ENCODE data around the gene AZIN2. TPM values are rescaled to one million over a fixed set of nuclear protein-coding genes. Genes with fewer than 3 reads are reported as not detected.

The AZIN2 gene
- total and polyA plus RNA-seq, 2 donors from 2014 or later = 4.9 to 7.5 TPM

DNA sequence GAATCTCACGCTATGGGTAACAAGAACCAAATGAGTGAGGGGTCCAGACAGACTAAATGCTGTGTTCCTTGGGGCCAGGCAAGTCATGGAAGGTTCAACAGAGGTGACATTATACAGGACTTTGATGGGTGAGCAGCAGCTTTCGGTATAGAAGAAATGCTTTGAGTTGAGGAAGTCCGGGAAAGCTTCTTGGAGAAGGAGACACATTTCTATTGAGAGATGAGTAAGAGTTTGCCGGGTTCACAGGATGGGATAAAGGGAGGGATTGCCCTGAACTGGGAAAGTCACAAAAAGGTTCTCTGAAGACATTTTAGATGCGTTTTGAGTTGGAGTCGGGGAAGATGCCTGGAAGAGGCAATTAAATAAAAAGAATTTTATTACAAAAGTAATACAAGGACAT is 580 bp upstream of the AZIN2 start:
- intact Hi-C loops (cut with DNase I) = no loop called here
- Histone ChIP-seq H3K9me3 (ENCODE audit: control insufficient read depth in 2 of 3, insufficient read depth in 1 of 3, low read length in 3 of 3) (no peaks in the 10 kb centered on the region), H3K4me3 (ENCODE audit: low read length in 3 of 3) (peak overlapping the region; percentile 86 to 95 (median 89)), H3K4me1 (ENCODE audit: control insufficient read depth in 2 of 3, insufficient read depth in 2 of 3, low read depth in 1 of 3, low read length in 3 of 3) (peaks cover 0 to 12% (median 12%) of the 10 kb centered on the region in 3 donors), H3K27me3 (ENCODE audit: control insufficient read depth, insufficient read depth, low read length) (no peaks in the 10 kb centered on the region), H3K9ac (ENCODE audit: low read length in 3 of 3) (peak overlapping the region; percentile 75 to 92 (median 83)), H3K27ac (ENCODE audit: low read depth in 2 of 2, low read length in 2 of 2) (no peak overlapping the region), H3K36me3 (ENCODE audit: control insufficient read depth in 2 of 3, insufficient read depth in 3 of 3, low read length in 3 of 3) (no peaks in the 10 kb centered on the region)
- no peak for DNase-seq
- TF ChIP-seq, protein P1, sequence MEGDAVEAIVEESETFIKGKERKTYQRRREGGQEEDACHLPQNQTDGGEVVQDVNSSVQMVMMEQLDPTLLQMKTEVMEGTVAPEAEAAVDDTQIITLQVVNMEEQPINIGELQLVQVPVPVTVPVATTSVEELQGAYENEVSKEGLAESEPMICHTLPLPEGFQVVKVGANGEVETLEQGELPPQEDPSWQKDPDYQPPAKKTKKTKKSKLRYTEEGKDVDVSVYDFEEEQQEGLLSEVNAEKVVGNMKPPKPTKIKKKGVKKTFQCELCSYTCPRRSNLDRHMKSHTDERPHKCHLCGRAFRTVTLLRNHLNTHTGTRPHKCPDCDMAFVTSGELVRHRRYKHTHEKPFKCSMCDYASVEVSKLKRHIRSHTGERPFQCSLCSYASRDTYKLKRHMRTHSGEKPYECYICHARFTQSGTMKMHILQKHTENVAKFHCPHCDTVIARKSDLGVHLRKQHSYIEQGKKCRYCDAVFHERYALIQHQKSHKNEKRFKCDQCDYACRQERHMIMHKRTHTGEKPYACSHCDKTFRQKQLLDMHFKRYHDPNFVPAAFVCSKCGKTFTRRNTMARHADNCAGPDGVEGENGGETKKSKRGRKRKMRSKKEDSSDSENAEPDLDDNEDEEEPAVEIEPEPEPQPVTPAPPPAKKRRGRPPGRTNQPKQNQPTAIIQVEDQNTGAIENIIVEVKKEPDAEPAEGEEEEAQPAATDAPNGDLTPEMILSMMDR (IDR thresholded peaks at IDR 0.05; ENCODE audit: borderline replicate concordance, extremely low read depth, insufficient read depth) = no peak
- no peak for FAIRE-seq

DNA sequence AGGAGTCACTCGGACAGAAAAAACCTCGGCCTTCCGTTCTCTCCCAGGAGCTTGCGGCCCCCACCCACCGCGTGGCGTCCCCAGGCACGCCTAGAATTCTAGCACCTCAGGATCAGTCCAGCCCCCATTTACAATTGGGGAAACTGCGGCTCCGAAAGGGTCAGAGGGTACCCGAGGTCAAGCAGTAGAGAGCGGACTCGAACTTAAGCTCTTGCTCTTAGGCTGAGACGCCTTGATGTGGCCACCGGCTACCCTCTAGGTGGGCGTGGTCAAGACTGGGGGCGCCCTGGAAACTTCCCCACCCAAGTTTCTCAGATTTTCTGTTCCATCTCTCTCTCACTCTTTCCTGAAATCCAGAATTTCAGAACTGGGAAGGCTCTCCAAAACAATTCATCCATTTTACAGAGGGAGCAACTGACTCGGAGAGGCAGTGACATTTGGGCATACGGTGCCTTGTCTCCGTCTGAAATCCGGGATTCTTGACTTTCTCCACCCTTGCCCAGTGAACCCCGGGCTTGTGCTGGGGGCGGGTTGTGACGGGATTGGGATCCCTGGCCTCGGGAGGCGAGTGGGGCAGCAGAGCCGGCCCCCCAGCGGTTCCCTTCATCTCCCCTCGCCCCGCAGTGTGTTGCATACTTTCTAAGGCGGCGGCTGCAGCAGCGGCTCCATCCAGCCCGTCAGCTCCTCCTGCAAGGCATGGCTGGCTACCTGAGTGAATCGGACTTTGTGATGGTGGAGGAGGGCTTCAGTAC is 777 bp downstream of the AZIN2 start:
- Histone ChIP-seq H3K9me3 (ENCODE audit: control insufficient read depth in 2 of 3, insufficient read depth in 1 of 3, low read length in 3 of 3) (no peaks in the 10 kb centered on the region), H3K36me3 (ENCODE audit: control insufficient read depth in 2 of 3, insufficient read depth in 3 of 3, low read length in 3 of 3) (no peaks in the 10 kb centered on the region), H3K4me3 (ENCODE audit: low read length in 3 of 3) (peak overlapping the region; percentile 18 to 86 (median 78)), H3K27ac (ENCODE audit: low read depth in 2 of 2, low read length in 2 of 2) (peak overlapping the region in 1 of 2 donors; percentile 6), H3K4me1 (ENCODE audit: control insufficient read depth in 2 of 3, insufficient read depth in 2 of 3, low read depth in 1 of 3, low read length in 3 of 3) (peaks cover 0 to 12% (median 12%) of the 10 kb centered on the region in 3 donors), H3K9ac (ENCODE audit: low read length in 3 of 3) (peak overlapping the region in 2 of 3 donors; percentile 50 to 63), H3K27me3 (ENCODE audit: control insufficient read depth, insufficient read depth, low read length) (no peaks in the 10 kb centered on the region)
- TF ChIP-seq, protein P1 (IDR thresholded peaks at IDR 0.05; ENCODE audit: borderline replicate concordance, extremely low read depth, insufficient read depth) = no peak
- peak in 4 of 5 donors; percentile 28 to 54 (median 42) for DNase-seq
- intact Hi-C loops (cut with DNase I) = no loop called here
- FAIRE-seq = no peak

DNA sequence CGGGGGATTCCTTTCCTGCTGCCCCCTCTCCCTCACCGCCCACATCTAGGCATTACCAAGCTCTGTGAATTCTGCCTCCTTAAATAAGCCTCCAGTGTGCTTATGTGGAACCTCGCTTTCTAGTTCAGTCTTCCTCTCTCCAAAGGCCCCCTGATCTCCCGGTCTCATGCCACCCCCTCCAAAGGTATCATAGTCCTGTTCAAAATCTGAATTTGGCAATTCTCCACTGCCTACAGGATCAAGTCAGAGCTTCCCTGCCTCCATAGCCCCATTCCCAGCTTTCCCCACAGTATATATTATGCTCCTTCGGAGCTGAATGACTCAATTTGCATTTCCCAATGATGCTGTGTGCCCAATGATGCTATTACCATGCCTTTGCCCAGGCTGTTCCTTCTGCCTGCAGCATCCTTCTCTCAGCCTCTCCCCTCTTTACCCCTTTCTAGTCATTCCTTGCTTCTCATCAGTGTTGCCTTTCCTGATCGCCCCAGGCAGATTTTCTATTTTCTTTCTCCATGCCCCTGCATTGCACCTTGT is 1.7 kb downstream of the AZIN2 start:
- H3K4me3 ChIP-seq (ENCODE audit: low read length in 3 of 3) = no peak overlapping the region
- intact Hi-C loops (cut with DNase I) = no loop called here

More for the DNA sequence above, 1.7 kb downstream of the AZIN2 start:
- no peaks in the 10 kb centered on the region for H3K36me3 ChIP-seq (ENCODE audit: control insufficient read depth in 2 of 3, insufficient read depth in 3 of 3, low read length in 3 of 3)
- DNase-seq (no peak), FAIRE-seq (no peak)
- no peaks in the 10 kb centered on the region for H3K9me3 ChIP-seq (ENCODE audit: control insufficient read depth in 2 of 3, insufficient read depth in 1 of 3, low read length in 3 of 3)
- H3K27me3 ChIP-seq (ENCODE audit: control insufficient read depth, insufficient read depth, low read length) = no peaks in the 10 kb centered on the region
- TF ChIP-seq, protein P1 (IDR thresholded peaks at IDR 0.05; ENCODE audit: borderline replicate concordance, extremely low read depth, insufficient read depth) = no peak
- H3K4me1 ChIP-seq (ENCODE audit: control insufficient read depth in 2 of 3, insufficient read depth in 2 of 3, low read depth in 1 of 3, low read length in 3 of 3) = peaks cover 0 to 12% (median 12%) of the 10 kb centered on the region in 3 donors
- no peak overlapping the region for H3K9ac ChIP-seq (ENCODE audit: low read length in 3 of 3)
- no peak overlapping the region for H3K27ac ChIP-seq (ENCODE audit: low read depth in 2 of 2, low read length in 2 of 2)
